ENCODE measurements around the gene IFI27L1.

Gene IFI27L1, protein sequence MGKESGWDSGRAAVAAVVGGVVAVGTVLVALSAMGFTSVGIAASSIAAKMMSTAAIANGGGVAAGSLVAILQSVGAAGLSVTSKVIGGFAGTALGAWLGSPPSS

DNA sequence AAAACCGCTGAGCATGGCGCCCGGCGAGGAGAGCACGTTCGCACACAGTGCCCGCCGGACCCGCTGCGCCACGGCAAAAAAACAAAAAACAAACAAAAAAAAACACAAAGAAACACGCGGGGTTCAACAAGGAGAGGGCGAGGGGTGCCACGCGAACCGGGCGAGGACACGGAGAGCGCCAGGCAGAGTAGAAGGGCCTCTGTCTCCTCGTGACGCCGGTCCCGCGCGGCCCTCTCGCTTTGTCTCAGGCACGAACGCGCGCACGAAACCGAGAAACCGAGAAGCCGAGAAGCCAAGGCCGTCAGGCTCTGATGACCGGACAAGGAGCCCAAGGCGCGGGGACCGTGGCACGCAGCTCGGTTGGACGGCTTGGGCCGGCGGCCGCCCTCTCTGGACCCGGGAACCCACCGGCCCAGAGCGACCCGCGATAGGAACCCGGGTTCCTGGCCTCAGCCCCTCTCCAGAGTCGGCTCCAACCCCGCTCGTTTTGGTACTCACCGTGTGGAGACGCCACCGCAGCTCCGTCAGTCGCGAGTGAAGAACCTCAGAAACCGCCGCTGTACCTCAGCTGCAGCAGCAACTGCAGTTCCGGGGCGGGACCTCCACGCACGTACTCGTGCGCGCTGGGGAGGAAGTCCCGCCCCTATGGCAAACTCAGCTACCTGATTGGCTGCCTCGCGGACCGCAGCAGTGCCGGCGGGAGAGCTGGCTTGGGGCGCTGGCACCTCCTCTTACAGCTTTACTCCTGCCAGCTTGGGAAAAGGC, at the start of gene IFI27L1, which contains the start of gene DDX24:
TSS of gene IFI27L1 (plus strand) at position 690 of the 765 bp plus-strand sequence. CDS start 15,628 bp downstream, outside the sequence.
TSS of gene DDX24 (minus strand) at position 582 of the 765 bp plus-strand sequence. CDS start 1,460 bp downstream, outside the sequence.
- peak; percentile 96 for DNase-seq (ENCODE audit: low spot score)

DNA sequence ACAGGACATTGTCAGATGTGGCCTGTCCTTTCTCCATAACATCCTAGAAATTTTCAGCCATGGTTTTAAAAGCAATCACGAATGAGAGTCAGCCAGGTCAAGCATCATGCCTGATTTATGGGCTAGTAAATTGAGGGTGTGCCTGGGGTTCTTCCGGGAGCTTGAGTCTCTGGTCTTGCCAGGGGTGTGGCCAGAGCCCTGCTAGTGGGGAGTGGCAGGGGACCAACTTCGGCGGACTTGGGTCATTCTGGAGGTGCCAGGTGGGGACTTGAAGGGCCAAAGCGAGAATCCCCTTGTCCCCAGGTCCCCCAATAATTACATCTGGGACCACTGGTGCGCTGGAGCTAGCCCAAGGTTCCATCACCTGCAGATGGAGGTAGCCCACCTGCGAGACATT, 49.2 kb upstream of the IFI27L1 start:
- no peak for DNase-seq (ENCODE audit: low spot score)

DNA sequence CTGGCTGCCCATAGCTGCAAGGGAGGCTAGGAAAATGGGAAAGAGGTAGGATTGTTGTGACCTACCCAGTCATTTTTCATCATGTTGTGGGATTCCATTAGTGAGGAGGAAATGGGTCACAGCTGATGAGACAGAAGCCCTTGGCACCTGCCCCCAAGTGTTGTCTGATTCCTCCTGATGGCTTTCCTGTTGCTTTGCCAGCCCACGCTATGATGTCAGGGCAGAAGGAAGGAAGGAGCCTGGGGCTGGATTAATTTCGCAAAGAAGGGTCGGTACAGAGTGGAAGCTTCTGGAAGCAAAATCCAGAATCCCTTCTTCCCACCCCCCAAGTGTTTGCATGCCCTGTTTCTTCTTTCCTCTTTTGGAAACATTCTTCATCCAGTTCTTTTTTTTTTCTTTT, 46.2 kb upstream of the IFI27L1 start:
- DNase-seq (ENCODE audit: low spot score) = no peak

DNA sequence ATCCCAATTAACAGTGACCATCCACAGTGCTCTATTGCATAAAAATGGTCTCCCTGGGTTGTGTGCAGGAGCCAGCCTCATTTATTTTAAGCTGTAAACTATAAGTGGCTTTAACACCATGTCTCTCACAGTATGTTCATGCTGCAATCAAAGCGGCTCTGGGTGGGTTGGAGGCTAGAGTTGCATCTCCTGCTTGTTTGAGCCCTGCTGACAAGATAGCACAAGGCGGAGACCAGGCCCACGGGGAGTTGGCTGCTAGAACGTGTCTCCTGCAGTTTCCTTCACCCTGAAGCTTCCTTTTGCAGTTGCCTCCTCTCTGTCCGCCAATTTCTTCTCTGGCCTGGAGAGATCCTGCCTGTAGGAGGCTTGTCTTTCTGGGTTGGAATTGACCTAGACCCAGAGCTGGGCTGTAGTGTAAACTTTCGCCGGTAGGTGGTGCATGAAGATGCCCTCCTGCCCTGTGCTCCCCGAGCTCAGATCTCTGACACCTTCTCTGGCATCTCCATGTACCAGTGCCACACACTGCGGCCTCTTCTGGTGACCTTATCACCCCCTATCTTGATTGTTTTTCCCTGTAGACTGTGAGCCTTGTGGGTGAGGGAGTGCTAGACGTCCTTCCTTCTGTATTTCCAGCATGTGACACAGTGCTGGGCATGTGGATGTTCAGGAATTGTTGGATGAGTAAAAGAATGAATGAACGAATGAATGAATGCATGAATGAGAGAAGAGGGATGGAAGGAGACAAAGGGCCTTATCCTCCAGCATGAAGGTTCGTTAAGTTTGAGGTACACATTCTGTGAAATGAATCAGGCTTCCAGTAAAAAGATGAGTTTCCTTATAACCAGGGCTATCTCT, 44.6 kb upstream of the IFI27L1 start:
- peak; percentile 79 for DNase-seq (ENCODE audit: low spot score)

DNA sequence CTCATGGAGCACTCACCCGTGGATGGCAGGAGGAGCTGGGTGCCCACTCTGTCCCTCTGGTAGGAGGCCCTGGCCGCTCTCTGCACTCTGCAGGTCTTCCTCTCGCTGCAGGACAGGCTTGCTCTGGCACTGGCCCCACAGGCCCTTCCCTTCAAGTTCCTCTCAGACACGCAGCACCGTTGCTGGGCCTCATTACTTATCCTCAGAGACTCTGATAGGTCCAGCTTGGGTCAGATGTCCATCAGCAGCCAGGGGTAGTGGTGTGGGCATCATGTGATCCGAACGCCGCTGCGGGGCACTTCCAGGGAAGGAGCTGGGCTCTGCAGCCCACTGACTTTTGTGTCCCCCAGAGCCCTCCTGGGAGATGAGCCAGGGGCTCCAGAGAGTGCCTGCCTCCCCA, 43.2 kb upstream of the IFI27L1 start:
- DNase-seq (ENCODE audit: low spot score) = no peak

DNA sequence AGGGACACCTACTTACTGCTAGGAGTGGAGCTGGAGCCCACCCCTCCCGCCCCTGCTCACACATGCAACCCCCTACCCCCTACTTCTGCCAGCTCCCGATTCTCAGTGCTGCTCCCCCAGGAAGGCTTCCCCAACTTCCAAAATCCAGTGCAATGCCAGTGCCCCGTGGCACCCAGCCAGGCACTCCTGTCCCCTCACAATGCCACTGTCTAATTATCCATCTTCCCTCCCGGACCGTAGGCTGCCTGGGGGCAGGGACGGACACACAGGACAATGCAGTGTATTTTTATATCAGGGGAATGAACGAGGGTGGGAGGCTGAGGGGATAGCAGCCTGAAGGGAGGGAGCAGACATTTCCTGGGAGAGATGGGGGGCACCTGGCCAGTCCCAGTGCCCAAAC, 42.6 kb upstream of the IFI27L1 start:
- no peak for DNase-seq (ENCODE audit: low spot score)

DNA sequence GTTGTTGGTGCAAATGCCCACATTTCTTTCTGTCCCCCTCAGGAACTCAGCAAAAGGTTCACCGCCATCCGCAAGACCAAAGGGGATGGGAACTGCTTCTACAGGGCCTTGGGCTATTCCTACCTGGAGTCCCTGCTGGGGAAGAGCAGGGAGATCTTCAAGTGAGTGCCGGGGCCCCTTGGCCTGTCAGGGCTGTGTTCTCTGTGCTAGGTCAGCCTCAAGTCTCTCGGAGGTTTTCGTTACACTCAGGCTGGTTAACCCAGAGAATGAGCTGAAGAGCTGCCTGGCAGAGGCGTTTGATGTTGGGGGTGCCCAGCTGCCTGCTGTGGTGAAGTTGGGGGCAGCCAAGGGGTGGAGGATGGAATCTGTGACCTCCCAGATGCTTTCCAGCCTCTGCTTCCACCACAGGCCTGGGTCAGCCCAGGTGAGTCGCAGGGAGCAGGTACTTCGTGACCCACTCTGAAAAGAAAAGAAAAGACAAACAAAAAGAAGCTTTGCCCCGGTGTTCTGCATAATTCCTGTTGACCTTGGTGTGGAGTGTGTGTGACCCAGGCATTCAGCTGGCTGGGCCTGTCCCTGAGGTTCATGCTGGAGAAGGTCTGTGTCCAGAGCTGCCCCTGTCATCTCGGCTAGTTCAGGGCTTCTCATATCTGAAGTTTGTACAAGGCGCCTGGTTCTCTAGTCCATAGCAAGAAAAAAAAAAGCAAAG, 42.0 kb upstream of the IFI27L1 start:
- no peak for DNase-seq (ENCODE audit: low spot score)

DNA sequence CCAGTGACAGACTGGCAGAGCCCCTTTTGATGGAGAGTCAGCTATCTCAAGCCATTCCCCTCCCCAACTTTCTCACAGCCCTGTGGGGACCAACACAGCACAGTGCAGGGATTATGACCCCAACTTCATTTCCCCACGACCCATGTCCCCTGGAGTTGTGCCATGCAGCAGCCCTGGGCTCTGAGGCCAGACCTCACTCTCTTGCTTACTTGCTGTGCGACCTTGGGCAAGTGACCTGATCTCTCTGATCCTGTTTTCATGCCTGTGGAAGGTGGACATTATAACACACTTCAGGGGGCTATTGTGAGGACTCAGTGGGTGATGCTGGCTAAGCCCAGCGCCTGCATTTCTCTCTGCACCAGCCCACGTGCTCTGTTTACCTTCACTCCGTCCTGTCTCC, 40.9 kb upstream of the IFI27L1 start:
- no peak for DNase-seq (ENCODE audit: low spot score)

DNA sequence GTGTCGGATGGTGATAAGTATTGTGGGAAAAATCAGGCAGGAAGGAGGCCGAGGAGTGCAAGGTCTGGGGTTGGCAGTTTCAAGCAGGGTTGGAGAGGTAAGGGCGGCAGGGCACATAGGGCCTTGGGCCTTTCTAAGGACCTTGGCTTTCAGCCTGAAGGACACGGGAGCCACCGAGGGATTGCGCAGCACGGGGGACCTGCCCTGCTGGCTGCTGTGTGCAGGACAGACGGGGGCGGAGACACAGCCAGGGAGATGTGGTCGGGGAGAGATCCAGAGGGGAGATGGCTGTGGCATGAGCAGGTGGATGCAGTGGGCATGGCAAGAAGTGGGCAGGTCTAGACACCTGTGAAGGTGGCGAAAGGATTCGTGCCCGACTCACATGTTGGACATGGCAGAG, 40.3 kb upstream of the IFI27L1 start:
- no peak for DNase-seq (ENCODE audit: low spot score)

DNA sequence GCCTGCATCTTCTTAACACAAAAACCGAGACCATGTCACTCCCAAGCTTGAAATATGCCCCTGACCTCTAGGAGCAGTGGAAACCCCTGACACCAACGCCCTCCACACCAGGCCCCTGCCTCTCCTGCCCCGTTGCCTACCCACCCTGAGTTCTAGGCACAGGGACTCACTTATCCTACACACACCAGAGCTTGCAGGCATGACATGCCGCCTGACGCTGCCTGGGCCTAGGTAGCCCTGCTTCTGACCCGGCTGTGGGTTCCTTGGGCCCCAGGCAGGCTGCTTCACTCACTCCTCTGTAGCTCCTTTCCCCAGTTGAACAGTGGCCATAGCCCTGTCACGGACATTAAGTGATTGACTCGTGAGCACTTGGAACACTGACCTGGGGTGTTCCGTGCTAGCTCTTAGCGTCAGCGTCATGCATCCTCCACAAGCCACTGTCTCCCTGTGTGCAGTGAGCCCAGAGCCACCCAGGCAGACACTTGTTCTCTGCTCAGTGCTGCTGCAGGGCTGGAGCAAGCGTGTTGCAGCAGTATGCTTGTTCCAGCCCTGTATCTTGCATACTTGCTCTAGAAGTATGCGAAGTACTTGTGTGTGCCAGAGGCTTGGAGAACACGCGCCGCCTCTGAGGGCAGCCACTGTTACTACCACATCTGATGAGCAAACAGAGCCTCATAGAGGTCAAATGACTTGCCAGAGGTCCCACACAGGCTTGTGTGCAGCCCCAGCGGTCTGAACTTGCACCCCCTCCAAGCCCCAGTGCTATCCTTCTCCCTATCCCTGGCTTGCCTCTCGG, 39.4 kb upstream of the IFI27L1 start:
- DNase-seq (ENCODE audit: low spot score) = no peak

DNA sequence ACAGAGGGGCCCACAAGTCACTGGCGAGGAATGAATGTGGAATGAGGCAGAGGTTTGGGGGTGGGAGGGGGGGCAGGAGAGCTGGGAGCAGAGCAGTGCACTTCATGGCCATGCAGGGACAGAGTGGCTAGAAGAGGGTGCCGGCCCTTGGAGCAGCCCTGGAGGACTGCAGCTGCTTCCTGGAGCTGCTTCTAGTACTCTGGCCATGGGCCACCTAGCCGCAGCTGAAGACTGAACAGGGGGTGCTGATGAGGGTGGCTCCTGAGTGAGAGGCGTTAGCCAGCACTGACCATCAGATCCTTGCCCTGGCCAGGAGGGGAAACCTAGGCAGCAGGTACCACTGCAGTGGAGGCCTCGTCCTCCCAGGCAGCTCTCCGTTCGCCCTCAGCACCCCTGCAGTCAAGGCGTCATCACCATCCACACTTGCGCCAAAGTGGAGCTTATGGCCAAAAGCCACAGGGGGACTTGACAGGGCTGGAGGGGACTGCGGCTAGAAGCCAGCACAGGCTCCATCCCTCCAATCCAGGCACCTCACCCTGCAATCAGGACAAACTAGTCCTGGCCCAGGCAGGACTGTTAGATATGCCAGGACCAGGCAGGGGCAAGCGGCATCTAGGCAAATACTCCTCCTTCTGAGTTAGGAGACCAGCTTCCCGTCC, 38.5 kb upstream of the IFI27L1 start:
- DNase-seq (ENCODE audit: low spot score) = no peak

DNA sequence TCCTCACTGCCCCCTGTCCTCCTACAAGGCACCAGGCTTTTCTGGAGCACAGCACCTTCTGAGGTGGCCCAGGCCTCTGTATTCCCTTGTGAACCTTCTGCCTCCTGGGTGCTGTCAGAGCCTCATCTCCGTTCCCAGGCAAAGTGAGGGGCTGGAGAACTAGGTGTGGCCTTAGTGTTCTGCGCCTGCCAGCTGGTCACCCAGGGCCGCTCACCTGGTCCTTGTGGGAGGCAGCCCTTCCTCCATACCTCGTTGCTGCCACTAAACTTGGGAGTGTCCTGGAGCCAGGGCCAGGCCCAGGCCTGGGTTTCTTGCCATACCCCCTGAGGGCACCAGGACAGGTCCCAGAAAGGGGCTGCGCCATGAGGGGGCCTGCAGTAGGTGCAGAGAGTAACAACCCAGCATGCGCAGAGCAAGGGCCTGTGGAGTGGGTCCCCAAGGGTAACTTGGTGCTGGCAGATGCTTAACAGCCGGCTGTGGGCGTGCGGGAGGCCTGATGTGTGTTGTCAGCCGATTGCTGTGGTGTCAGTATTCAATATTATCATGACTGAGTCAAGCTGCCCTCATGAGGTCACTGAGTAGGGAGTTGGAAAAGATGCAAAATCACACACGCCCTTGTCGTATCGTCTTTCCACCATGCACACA, 37.9 kb upstream of the IFI27L1 start:
- DNase-seq (ENCODE audit: low spot score) = no peak

DNA sequence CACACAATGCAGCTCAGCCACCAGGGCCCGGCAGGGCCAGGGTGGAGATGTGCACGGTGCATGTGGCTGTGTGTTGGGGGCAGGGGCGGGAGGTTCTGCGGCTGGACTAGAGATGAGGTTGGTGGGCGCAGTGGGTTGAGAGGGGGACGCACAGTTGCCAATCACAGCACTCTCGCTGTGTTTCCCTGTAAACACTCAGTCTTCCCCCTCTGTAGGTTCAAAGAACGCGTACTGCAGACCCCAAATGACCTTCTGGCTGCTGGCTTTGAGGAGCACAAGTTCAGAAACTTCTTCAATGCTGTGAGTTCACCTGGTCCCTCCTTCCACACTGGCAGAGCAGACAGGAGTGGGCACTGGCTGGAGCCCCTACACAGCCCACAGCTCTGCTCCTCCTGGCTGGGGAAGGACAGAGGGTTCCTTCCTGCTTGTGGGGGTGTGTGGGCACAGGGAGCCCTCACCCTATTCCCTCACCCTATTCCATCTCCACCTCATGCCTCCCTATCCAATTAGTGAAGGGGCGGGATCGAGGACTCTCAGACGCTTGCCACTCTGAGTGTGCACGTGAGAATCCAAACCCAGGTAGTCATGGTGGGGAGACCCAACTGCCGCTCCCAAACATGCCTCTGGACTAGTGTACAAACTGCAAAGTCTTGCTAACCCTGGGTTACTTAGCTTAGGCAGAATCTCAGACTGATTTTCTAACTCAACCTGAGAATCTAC, 37.2 kb upstream of the IFI27L1 start:
- no peak for DNase-seq (ENCODE audit: low spot score)

DNA sequence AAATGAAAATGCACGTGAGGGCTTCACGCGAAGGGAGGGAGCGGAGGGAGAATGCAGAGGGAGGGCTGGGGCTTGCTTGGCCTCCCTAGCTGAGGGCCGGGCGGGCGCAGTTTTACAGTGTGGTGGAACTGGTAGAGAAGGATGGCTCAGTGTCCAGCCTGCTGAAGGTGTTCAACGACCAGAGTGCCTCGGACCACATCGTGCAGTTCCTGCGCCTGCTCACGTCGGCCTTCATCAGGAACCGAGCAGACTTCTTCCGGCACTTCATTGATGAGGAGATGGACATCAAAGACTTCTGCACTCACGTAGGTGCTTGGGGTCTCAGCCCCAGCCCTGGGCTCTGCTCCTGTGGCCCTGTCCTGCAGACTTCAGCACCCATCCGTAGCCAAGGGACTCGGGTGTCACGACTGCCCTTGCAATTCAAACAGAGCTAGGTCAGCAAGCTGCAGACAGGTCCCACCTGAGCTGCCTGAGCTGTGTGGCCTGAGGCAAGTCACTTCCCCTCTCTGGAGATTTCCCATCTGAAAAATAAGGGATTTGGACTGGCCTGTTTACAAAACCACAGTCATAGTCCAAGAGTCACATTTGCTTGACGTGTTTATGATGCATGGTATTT, 36.5 kb upstream of the IFI27L1 start:
- DNase-seq (ENCODE audit: low spot score) = no peak

DNA sequence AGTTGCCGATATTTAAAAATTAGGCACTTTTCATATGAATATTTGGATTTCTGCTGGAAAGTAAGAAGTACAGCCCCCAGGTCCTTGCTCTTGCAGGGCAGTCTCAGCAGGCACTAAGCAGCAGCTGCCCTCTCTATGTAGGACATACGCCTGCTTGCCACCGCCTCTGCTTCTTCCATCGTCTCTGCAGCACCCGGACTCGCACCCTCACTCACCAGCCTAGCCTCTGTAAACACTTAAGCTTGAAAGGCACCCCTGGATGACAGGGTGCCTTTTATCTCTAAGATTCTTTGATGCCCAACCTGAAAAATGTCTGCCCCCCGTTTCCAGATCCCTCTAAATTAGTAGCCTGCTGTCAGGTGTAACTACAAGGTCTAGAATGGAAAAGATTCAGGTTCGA, 36.0 kb upstream of the IFI27L1 start:
- no peak for DNase-seq (ENCODE audit: low spot score)

DNA sequence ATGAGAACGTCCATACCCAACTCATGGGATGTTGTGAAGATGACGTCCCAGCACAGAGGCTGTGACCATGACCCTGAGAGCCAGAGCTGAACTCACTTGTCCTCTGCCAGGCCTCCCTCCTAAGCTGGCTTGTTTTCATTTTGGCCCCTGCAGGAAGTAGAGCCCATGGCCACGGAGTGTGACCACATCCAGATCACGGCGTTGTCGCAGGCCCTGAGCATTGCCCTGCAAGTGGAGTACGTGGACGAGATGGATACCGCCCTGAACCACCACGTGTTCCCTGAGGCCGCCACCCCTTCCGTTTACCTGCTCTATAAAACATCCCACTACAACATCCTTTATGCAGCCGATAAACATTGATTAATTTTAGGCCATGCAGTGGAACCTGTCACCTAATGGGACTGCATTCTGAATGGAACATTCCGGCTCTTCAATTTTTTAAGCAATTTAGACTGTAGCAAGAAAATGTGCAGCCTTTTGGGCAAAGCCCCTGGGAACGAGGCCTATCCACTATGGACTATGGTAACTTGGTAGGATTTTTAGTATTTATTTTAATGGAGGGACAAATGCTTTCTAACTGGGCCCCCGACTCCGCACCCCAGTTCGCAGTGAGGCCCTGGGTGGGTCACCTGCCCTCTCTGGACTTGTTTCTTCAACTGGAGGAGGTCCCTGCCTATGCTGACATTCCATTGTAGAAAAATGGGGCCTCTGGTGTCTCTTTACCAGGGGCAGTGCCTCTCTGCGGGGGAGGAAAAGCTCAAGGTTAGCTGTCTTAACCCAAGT, 35.4 kb upstream of the IFI27L1 start:
- DNase-seq (ENCODE audit: low spot score) = no peak

DNA sequence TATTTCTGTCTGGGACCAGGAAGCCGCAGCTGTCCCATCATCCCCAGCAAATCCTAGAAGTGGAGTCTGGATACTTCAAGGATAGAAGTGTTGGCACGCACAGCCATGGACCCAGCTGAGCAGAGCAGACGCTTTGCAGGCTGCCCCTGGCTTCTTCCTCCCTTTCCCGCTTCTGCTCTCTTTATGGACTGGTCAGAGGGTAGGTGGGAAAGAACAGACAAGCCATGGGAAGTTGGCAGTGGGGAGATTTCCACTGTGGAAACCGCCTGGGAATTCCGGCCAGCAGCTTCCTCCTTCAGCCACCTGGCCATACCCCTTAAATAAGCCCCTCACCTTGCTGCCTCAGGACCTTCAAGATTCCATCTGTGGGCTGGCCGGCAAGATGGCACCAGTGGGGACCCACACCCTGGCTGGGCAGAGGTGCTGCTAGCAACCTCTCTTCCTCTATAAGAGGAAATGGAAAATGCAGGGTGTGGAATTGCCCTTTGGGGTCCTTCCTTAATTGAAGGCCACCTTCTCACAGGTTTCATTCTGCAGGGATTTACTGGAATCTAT, 34.3 kb upstream of the IFI27L1 start:
- DNase-seq (ENCODE audit: low spot score) = no peak

DNA sequence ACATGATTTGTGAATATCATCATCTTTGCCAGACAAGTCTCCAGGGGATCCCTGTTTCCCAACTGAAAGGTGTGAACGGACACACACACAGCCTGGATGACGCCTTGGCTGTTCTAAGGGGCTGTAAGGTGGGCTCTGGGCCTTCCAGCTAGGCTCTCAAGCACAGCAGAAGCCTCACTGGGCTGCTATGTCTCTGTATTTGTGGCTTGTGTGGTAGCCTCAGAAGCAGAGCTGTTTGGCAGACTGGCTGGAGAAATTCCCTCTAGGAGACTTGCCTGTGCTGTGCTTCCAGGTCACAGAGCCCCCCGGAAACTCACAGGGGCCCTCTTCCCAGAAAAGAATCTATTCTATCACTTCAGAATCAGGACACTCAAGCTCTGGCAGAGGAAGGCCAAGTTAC, 33.5 kb upstream of the IFI27L1 start:
- no peak for DNase-seq (ENCODE audit: low spot score)
